ENCODE results near the gene RIPOR1.

The RIPOR1 gene

GRCh38 chr16:67518676-67519075 lies 10.0 kb upstream of the RIPOR1 start:
- peak overlapping the region; percentile 75 for H3K4me3 ChIP-seq (ENCODE audit: low read length)
- no peaks in the 10 kb centered on the region for H3K9me2 ChIP-seq (replicated peaks; ENCODE audit: control insufficient read depth, low read length)
- no peaks in the 10 kb centered on the region for H3K36me3 ChIP-seq (ENCODE audit: control insufficient read depth, low read length)
- H4K20me1 ChIP-seq (ENCODE audit: control insufficient read depth, insufficient read depth, low read depth, low read length) = no peaks in the 10 kb centered on the region
- peaks cover 77% of the 10 kb centered on the region for H3K4me1 ChIP-seq (ENCODE audit: control insufficient read depth, low read length)
- no peaks in the 10 kb centered on the region for H3K27me3 ChIP-seq (ENCODE audit: control insufficient read depth, low read length)
- H3K27ac ChIP-seq (ENCODE audit: low read depth, low read length) = peak overlapping the region; percentile 98
- H3K4me2 ChIP-seq (ENCODE audit: low read length) = peak overlapping the region; percentile 99
- H3K79me2 ChIP-seq (ENCODE audit: control insufficient read depth, low read length) = peaks cover 3% of the 10 kb centered on the region; the same call in 1 of the 2 replicates
- no peaks in the 10 kb centered on the region for H3K9me3 ChIP-seq (ENCODE audit: control insufficient read depth, insufficient read depth, low read length)
- peaks cover 33% of the 10 kb centered on the region for H3F3A ChIP-seq (ENCODE audit: control insufficient read depth, insufficient read depth)
- TF ChIP-seq, protein P1, sequence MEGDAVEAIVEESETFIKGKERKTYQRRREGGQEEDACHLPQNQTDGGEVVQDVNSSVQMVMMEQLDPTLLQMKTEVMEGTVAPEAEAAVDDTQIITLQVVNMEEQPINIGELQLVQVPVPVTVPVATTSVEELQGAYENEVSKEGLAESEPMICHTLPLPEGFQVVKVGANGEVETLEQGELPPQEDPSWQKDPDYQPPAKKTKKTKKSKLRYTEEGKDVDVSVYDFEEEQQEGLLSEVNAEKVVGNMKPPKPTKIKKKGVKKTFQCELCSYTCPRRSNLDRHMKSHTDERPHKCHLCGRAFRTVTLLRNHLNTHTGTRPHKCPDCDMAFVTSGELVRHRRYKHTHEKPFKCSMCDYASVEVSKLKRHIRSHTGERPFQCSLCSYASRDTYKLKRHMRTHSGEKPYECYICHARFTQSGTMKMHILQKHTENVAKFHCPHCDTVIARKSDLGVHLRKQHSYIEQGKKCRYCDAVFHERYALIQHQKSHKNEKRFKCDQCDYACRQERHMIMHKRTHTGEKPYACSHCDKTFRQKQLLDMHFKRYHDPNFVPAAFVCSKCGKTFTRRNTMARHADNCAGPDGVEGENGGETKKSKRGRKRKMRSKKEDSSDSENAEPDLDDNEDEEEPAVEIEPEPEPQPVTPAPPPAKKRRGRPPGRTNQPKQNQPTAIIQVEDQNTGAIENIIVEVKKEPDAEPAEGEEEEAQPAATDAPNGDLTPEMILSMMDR (IDR thresholded peaks at IDR 0.05; ENCODE audit: low read depth, low read length, poor library complexity, severe bottlenecking) = peak; percentile 30
- TF ChIP-seq EZH2phosphoT487 (IDR thresholded peaks at IDR 0.05; ENCODE audit: borderline replicate concordance, low read length) = no peak

DNA sequence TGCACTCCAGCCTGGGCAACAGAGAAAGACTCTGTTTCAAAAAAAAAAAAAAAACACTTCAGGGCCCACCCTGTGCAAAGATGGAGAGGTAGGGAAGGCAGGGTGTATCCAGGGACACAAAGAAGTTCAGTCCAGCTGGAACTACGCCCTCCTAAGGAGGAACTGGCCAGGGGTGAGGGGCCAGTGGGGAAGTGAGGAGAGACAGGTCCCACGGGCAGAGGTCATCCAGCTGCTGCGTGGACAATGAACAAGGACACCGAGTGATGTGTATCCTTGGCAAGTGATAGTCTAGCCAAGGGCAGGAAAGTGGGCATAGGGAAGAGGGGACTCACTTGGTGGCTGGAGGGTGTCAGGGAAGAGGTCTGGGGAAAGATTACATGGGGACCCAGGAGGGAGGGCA lies 9.4 kb upstream of the RIPOR1 start:
- Histone ChIP-seq H3K4me1 (ENCODE audit: control insufficient read depth, low read length) (peaks cover 71% of the 10 kb centered on the region), H3K36me3 (ENCODE audit: control insufficient read depth, low read length) (no peaks in the 10 kb centered on the region), H3K4me3 (ENCODE audit: low read length) (peak overlapping the region; percentile 75), H3K79me2 (ENCODE audit: control insufficient read depth, low read length) (peaks cover 3% of the 10 kb centered on the region; the same call in 1 of the 2 replicates), H4K20me1 (ENCODE audit: control insufficient read depth, insufficient read depth, low read depth, low read length) (no peaks in the 10 kb centered on the region), H3K27me3 (ENCODE audit: control insufficient read depth, low read length) (no peaks in the 10 kb centered on the region), H3F3A (ENCODE audit: control insufficient read depth, insufficient read depth) (peaks cover 33% of the 10 kb centered on the region), H3K4me2 (ENCODE audit: low read length) (peak overlapping the region; percentile 99), H3K9me2 (replicated peaks; ENCODE audit: control insufficient read depth, low read length) (no peaks in the 10 kb centered on the region), H3K9me3 (ENCODE audit: control insufficient read depth, insufficient read depth, low read length) (no peaks in the 10 kb centered on the region), H3K27ac (ENCODE audit: low read depth, low read length) (peak overlapping the region; percentile 98; the same call in 1 of the 2 replicates)
- TF ChIP-seq, protein P1 (IDR thresholded peaks at IDR 0.05; ENCODE audit: low read depth, low read length, poor library complexity, severe bottlenecking) = no peak
- no peak for TF ChIP-seq EZH2phosphoT487 (IDR thresholded peaks at IDR 0.05; ENCODE audit: borderline replicate concordance, low read length)

DNA sequence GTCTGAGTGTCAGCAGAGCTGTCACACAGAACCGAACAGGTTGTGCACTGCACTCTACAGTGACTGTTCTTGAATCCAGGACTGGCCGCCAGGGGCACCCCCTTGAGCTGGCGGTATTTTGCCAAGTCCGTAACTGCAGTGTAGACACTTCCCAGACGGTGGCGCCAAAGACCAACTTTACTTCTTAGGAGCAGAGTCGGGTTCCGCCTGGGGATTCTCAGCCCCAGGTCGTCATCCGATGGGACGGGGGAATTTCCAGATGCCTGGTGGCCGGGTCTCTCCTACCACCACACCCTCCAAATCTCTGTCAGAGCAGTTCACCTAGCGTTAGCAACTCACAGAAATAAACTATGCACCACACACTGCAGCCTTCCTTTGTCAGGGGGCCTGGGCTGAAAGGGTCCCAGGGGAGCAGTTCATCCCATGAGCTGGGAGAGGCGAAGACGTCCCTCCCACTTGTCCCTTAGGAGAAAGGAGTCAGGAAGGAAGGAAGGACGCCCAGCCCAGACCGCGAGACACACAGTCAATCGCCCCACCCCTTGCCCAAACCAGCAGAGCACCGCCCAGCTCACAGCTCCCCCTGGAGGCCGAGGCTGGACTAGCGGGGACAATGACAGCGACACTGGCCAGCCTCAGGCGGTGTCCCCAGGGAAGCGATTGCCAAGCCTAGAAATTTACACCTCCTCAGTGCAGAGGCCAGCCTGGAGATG lies 7.4 kb upstream of the RIPOR1 start:
- Histone ChIP-seq H3K9me2 (replicated peaks; ENCODE audit: control insufficient read depth, low read length) (no peaks in the 10 kb centered on the region), H3K27me3 (ENCODE audit: control insufficient read depth, low read length) (no peaks in the 10 kb centered on the region), H3K79me2 (ENCODE audit: control insufficient read depth, low read length) (peaks cover 3% of the 10 kb centered on the region; the same call in 1 of the 2 replicates), H4K20me1 (ENCODE audit: control insufficient read depth, insufficient read depth, low read depth, low read length) (no peaks in the 10 kb centered on the region), H3F3A (ENCODE audit: control insufficient read depth, insufficient read depth) (peaks cover 26% of the 10 kb centered on the region), H3K4me2 (ENCODE audit: low read length) (peak overlapping the region; percentile 93), H3K4me3 (ENCODE audit: low read length) (peak overlapping the region; percentile 74), H3K27ac (ENCODE audit: low read depth, low read length) (peak overlapping the region; percentile 68), H3K36me3 (ENCODE audit: control insufficient read depth, low read length) (no peaks in the 10 kb centered on the region), H3K4me1 (ENCODE audit: control insufficient read depth, low read length) (peaks cover 52% of the 10 kb centered on the region), H3K9me3 (ENCODE audit: control insufficient read depth, insufficient read depth, low read length) (no peaks in the 10 kb centered on the region)
- no peak for TF ChIP-seq EZH2phosphoT487 (IDR thresholded peaks at IDR 0.05; ENCODE audit: borderline replicate concordance, low read length)
- TF ChIP-seq, protein P1 (IDR thresholded peaks at IDR 0.05; ENCODE audit: low read depth, low read length, poor library complexity, severe bottlenecking) = peak; percentile 92
